HepG2 (cell line): ENCODE results near the gene MND1. TPM values are rescaled to one million over a fixed set of nuclear protein-coding genes. Genes with fewer than 3 reads are reported as not detected.

ENCODE experiments used
- ATAC-seq: fragments of 200-7000 bp; cut with Tn5 transposase; 3 replicates; pipeline ENCODE4 v1.9.1; 2020; ENCODE audit warnings: mild to moderate bottlenecking, moderate library complexity
- BruUV-seq: library from RNA; stranded (reverse); fragments of 400-500 nt; replicated peaks from 2 replicates; lab custom pipeline; 2021; lab: Mats Ljungman, UMichigan
- CTCF ChIA-PET: fragments of 300-600 bp; formaldehyde crosslinking; extraction: SDS; loops from one replicate; lab custom pipeline; 2021; ENCODE audit warnings: low total read pairs, inconsistent platforms, low intra/inter-chr PET ratio; lab: Yijun Ruan, JAX
- POLR2A ChIA-PET: fragments of 350-600 bp; sonication (Branson Sonifier 250); formaldehyde crosslinking; loops from one replicate; lab custom pipeline; 2020; ENCODE audit warnings: antibody characterized with exemption, inconsistent platforms; lab: Yijun Ruan, JAX
- DNase-seq: peaks from one replicate; pipeline ENCODE4 v3.0.0-alpha.2; 2015; ENCODE audit warnings: low spot score
- FAIRE-seq: peaks from 3 replicates; lab custom pipeline; 2011; peaks lifted over from hg19 to GRCh38; lab: Jason Lieb, UNC
- H2AFZ ChIP-seq: one replicate; pipeline ENCODE4 v1.6.1; 2011; ENCODE audit warnings: low read length, inconsistent platforms
- H3K27ac ChIP-seq: fragments of 300-600 bp; 3 replicates; pipeline ENCODE4 v1.8.0; 2011; ENCODE audit warnings: mixed run types, mild to moderate bottlenecking, mixed read lengths, low read length, inconsistent platforms; ENCODE audit not compliant: insufficient read depth; ENCODE audit errors: extremely low read length
- H3K27me3 ChIP-seq, 2 experiments: fragments of 200-600 bp in 1 of 2; 2 replicates in 1 of 2; 3 replicates in 1 of 2; pipeline versions ENCODE4 v1.6.0 to v1.8.0; 2011; ENCODE audit warnings: low read length in 2 of 2, mild to moderate bottlenecking in 2 of 2, moderate library complexity in 2 of 2, inconsistent platforms in 1 of 2; ENCODE audit not compliant: insufficient read depth in 2 of 2, control insufficient read depth in 1 of 2
- H3K36me3 ChIP-seq, 2 experiments: fragments of 200-600 bp in 1 of 2; replicated peaks in 1 of 2; 2 replicates in 1 of 2; 3 replicates in 1 of 2; pipeline versions ENCODE4 v1.5.1 to v1.8.0; 2011; ENCODE audit warnings: low read length in 2 of 2, inconsistent platforms in 1 of 2; ENCODE audit not compliant: insufficient read depth in 2 of 2, control insufficient read depth in 1 of 2
- H3K4me1 ChIP-seq: 2 replicates; pipeline ENCODE4 v1.5.1; 2012; ENCODE audit warnings: low read length, inconsistent platforms; ENCODE audit not compliant: insufficient read depth
- H3K4me2 ChIP-seq: 2 replicates; pipeline ENCODE4 v1.6.0; 2011; ENCODE audit warnings: low read depth, low read length, inconsistent platforms
- H3K4me3 ChIP-seq, 3 experiments: fragments of 200-600 bp in 1 of 3; sonication (generic), shearing (Covaris generic) in 1 of 3; replicated peaks in 1 of 3; 2 replicates each; pipeline ENCODE4 v1.5.1; 2011 to 2016; ENCODE audit warnings: low read length in 3 of 3, inconsistent platforms in 2 of 3, low read depth in 2 of 3, mild to moderate bottlenecking in 2 of 3, control low read depth in 1 of 3, mixed read lengths in 1 of 3; ENCODE audit not compliant: insufficient read depth in 1 of 3
- H3K79me2 ChIP-seq: one replicate; pipeline ENCODE4 v1.6.1; 2011; ENCODE audit warnings: low read length, inconsistent platforms; ENCODE audit not compliant: insufficient read depth
- H3K9ac ChIP-seq: 2 replicates; pipeline ENCODE4 v1.6.0; 2011; ENCODE audit warnings: mild to moderate bottlenecking, low read depth, low read length, inconsistent platforms; ENCODE audit not compliant: insufficient read depth
- H3K9me3 ChIP-seq: 2 replicates; pipeline ENCODE4 v1.5.1; 2012; ENCODE audit warnings: mild to moderate bottlenecking, low read length
- H4K20me1 ChIP-seq: 2 replicates; pipeline ENCODE4 v1.6.0; 2011; ENCODE audit warnings: inconsistent platforms, mild to moderate bottlenecking, low read length, moderate library complexity; ENCODE audit not compliant: insufficient read depth
- AGO2 ChIP-seq: fragments of 200-400 bp; formaldehyde crosslinking; optimal IDR thresholded peaks from 2 replicates; pipeline ENCODE3; 2017; ENCODE audit warnings: mild to moderate bottlenecking, low read depth, low read length, moderate library complexity
- EEA1 ChIP-seq: sonication (generic); formaldehyde crosslinking; IDR thresholded peaks from 2 replicates; pipeline ENCODE4 v1.5.1; 2020; ENCODE audit warnings: mild to moderate bottlenecking, missing genetic modification reagents, borderline replicate concordance
- HOXA9 ChIP-seq: sonication (generic); formaldehyde crosslinking; IDR thresholded peaks from 2 replicates; pipeline ENCODE4 v1.8.1; 2022; ENCODE audit warnings: missing genetic modification reagents, mild to moderate bottlenecking, moderate library complexity, borderline replicate concordance
- MTF1 ChIP-seq: sonication (generic); formaldehyde crosslinking; IDR thresholded peaks from 2 replicates; pipeline ENCODE4 v1.5.0; 2020; ENCODE audit warnings: missing genetic modification reagents
- PHF21A ChIP-seq: sonication (generic); formaldehyde crosslinking; IDR thresholded peaks from 2 replicates; pipeline ENCODE4 v1.5.0; 2020; ENCODE audit warnings: mild to moderate bottlenecking, missing genetic modification reagents
- SRY ChIP-seq: sonication (generic); formaldehyde crosslinking; IDR thresholded peaks from 2 replicates; pipeline ENCODE4 v1.8.0; 2022; ENCODE audit warnings: mild to moderate bottlenecking, missing genetic modification reagents
- ZNF256 ChIP-seq: sonication (generic); formaldehyde crosslinking; conservative IDR thresholded peaks from 2 replicates; pipeline ENCODE4 v1.4.0; 2020; ENCODE audit warnings: missing genetic modification reagents
- ZNF569 ChIP-seq: sonication (generic); formaldehyde crosslinking; IDR thresholded peaks from 2 replicates; pipeline ENCODE4 v1.5.0; 2020; ENCODE audit warnings: mild to moderate bottlenecking, missing genetic modification reagents, moderate library complexity, borderline replicate concordance
- ZNF572 ChIP-seq: sonication (generic); formaldehyde crosslinking; IDR thresholded peaks from 2 replicates; pipeline ENCODE4 v1.5.1; 2020; ENCODE audit warnings: mild to moderate bottlenecking, missing genetic modification reagents
- ZNF781 ChIP-seq: sonication (generic); formaldehyde crosslinking; IDR thresholded peaks from 2 replicates; pipeline ENCODE4 v1.5.1; 2020; ENCODE audit warnings: borderline replicate concordance, mild to moderate bottlenecking, missing genetic modification reagents; ENCODE audit errors: not compliant biosample characterization
- WGBS: methylation state at CpG from one replicate; pipeline ENCODE4 v1.1.6; 2017; ENCODE audit warnings: low lambda C conversion rate; 5-methylcytosine and 5-hydroxymethylcytosine counted together
- in situ Hi-C: cut with HindIII; loops from 2 replicates; pipeline ENCODE4 v1.10.0; 2017; ENCODE audit warnings: low pct_unique_long_range_greater_than_20kb; ENCODE audit not compliant: extremely low pct_ligation_motif_present
- intact Hi-C: fragments of 100-400 bp; cut with micrococcal nuclease; formaldehyde crosslinking; loops from one replicate; pipeline ENCODE4 v1.10.0; 2022; ENCODE audit not compliant: unreplicated experiment
- polyA plus RNA-seq, 8 experiments: library from polyadenylated mRNA; depleted of rRNA in 3 of 8; stranded (reverse) in 7 of 8; unstranded in 1 of 8; fragments of >200 nt; fragmentation: Illumina TruSeq in 4 of 8; extraction: Trizol in 4 of 8; gene quantifications; 2 replicates each; pipeline versions ENCODE4 v1.2.1 to v1.2.3, GENCODE V29; 2011 to 2016; ENCODE audit warnings: low read depth in 4 of 8, missing spikeins in 1 of 8, mixed read lengths in 1 of 8; ENCODE audit not compliant: insufficient read depth in 1 of 8
- total RNA-seq, 5 experiments: library from RNA; depleted of rRNA; stranded (reverse); fragments of >200 nt; fragmentation: Illumina TruSeq; extraction: Trizol; gene quantifications; 2 replicates each; pipeline ENCODE4 v1.2.3, GENCODE V29; 2016; ENCODE audit warnings: low read depth in 1 of 5
- TF ChIP-seq, protein P1 (sequence below): sonication (generic); formaldehyde crosslinking; IDR thresholded peaks from 2 replicates; pipeline ENCODE4 v1.5.0; 2020; ENCODE audit warnings: mild to moderate bottlenecking, missing genetic modification reagents, moderate library complexity
- TF ChIP-seq, protein P2 (sequence below): sonication (generic); formaldehyde crosslinking; IDR thresholded peaks from 2 replicates; pipeline ENCODE4 v1.9.0; 2022; ENCODE audit warnings: low read depth, missing genetic modification reagents
- TF ChIP-seq, protein P3 (sequence below): sonication (generic); formaldehyde crosslinking; IDR thresholded peaks from 2 replicates; pipeline ENCODE4 v1.4.0; 2020; ENCODE audit warnings: mild to moderate bottlenecking, missing genetic modification reagents
- TF ChIP-seq, protein P4 (sequence below): IDR thresholded peaks from 2 replicates; pipeline ENCODE4 v1.6.1; 2018; ENCODE audit warnings: missing genetic modification reagents
- TF ChIP-seq, protein P5 (sequence below): sonication (generic); formaldehyde crosslinking; IDR thresholded peaks from 2 replicates; pipeline ENCODE4 v1.8.0; 2022; ENCODE audit warnings: low read depth, missing genetic modification reagents

The MND1 gene
- total and polyA plus RNA-seq, 2 of the 13 experiments (the other 11 are each of a cell fraction or from before 2014, with no cell fraction given): 4.8 to 30.7 TPM

DNA sequence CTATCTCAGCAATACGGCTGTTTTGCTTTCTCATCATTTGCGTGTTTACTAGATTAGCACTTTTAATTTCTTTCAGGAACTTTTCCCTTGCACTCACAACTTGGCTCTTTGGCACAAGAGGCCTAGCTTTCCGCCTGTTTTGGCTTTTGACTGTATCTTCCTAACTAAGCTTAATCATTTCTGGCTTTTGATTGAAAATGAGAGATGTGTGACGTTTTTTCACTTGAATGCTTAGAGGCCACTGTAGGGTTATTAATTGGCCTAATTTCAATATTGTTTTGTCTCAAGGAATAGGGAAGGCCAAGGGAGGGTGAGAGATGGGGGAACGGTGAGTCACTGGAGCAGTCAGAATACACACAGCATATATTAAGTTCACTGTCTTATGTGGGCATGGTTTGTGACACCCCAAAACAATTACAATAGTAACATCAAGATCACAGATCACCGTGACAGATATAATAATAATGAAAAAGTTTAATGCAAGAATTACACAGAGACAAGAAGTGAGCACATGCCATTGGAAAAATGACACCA lies 27.3 kb downstream of the MND1 start:
- intact Hi-C loops (no loop called here), in situ Hi-C loops (no loop called here)
- Histone ChIP-seq H3K9me3 (no peaks in the 10 kb centered on the region), H3K36me3 (peaks cover 1 to 8% of the 10 kb centered on the region in 2 experiments; a peak in 3 of 5 replicates), H4K20me1 (no peaks in the 10 kb centered on the region), H3K79me2 (no peaks in the 10 kb centered on the region), H3K4me2 (no peak overlapping the region), H3K9ac (no peak overlapping the region), H3K4me3 (no peak overlapping the region), H3K27me3 (no peaks in the 10 kb centered on the region), H2AFZ (no peak overlapping the region), H3K4me1 (peaks cover 8% of the 10 kb centered on the region; the same call in 1 of the 2 replicates), H3K27ac (no peak overlapping the region)
- BruUV-seq: no TSS peak
- FAIRE-seq (no peak), ATAC-seq (no peak)
- CTCF ChIA-PET: no interaction called here
- POLR2A ChIA-PET: no interaction called here
- WGBS: 97% methylated on average over 6 of the region's 6 CpGs
- TF ChIP-seq ZNF781 (CRISPR knock-in tag) (no peak), ZNF569 (no peak), ZNF256 (no peak), SRY (CRISPR knock-in tag) (no peak), HOXA9 (CRISPR knock-in tag) (no peak), EEA1 (CRISPR knock-in tag) (no peak), PHF21A (CRISPR knock-in tag) (no peak), ZNF572 (CRISPR knock-in tag) (no peak), MTF1 (CRISPR knock-in tag) (no peak), AGO2 (no peak)
- TF ChIP-seq, protein P1, sequence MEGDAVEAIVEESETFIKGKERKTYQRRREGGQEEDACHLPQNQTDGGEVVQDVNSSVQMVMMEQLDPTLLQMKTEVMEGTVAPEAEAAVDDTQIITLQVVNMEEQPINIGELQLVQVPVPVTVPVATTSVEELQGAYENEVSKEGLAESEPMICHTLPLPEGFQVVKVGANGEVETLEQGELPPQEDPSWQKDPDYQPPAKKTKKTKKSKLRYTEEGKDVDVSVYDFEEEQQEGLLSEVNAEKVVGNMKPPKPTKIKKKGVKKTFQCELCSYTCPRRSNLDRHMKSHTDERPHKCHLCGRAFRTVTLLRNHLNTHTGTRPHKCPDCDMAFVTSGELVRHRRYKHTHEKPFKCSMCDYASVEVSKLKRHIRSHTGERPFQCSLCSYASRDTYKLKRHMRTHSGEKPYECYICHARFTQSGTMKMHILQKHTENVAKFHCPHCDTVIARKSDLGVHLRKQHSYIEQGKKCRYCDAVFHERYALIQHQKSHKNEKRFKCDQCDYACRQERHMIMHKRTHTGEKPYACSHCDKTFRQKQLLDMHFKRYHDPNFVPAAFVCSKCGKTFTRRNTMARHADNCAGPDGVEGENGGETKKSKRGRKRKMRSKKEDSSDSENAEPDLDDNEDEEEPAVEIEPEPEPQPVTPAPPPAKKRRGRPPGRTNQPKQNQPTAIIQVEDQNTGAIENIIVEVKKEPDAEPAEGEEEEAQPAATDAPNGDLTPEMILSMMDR: no peak
- TF ChIP-seq, protein P2, sequence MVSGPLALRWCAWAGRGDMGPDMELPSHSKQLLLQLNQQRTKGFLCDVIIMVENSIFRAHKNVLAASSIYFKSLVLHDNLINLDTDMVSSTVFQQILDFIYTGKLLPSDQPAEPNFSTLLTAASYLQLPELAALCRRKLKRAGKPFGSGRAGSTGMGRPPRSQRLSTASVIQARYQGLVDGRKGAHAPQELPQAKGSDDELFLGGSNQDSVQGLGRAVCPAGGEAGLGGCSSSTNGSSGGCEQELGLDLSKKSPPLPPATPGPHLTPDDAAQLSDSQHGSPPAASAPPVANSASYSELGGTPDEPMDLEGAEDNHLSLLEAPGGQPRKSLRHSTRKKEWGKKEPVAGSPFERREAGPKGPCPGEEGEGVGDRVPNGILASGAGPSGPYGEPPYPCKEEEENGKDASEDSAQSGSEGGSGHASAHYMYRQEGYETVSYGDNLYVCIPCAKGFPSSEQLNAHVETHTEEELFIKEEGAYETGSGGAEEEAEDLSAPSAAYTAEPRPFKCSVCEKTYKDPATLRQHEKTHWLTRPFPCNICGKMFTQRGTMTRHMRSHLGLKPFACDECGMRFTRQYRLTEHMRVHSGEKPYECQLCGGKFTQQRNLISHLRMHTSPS (CRISPR knock-in tag): no peak
- TF ChIP-seq, protein P3, sequence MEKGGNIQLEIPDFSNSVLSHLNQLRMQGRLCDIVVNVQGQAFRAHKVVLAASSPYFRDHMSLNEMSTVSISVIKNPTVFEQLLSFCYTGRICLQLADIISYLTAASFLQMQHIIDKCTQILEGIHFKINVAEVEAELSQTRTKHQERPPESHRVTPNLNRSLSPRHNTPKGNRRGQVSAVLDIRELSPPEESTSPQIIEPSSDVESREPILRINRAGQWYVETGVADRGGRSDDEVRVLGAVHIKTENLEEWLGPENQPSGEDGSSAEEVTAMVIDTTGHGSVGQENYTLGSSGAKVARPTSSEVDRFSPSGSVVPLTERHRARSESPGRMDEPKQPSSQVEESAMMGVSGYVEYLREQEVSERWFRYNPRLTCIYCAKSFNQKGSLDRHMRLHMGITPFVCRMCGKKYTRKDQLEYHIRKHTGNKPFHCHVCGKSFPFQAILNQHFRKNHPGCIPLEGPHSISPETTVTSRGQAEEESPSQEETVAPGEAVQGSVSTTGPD (CRISPR knock-in tag): no peak
- TF ChIP-seq, protein P4, sequence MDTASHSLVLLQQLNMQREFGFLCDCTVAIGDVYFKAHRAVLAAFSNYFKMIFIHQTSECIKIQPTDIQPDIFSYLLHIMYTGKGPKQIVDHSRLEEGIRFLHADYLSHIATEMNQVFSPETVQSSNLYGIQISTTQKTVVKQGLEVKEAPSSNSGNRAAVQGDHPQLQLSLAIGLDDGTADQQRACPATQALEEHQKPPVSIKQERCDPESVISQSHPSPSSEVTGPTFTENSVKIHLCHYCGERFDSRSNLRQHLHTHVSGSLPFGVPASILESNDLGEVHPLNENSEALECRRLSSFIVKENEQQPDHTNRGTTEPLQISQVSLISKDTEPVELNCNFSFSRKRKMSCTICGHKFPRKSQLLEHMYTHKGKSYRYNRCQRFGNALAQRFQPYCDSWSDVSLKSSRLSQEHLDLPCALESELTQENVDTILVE (CRISPR knock-in tag): no peak
- TF ChIP-seq, protein P5, sequence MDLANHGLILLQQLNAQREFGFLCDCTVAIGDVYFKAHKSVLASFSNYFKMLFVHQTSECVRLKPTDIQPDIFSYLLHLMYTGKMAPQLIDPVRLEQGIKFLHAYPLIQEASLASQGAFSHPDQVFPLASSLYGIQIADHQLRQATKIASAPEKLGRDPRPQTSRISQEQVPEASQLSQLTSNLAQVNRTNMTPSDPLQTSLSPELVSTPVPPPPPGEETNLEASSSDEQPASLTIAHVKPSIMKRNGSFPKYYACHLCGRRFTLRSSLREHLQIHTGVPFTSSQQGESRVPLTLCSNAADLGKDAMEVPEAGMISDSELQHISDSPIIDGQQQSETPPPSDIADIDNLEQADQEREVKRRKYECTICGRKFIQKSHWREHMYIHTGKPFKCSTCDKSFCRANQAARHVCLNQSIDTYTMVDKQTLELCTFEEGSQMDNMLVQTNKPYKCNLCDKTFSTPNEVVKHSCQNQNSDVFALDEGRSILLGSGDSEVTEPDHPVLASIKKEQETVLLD: no peak
- TF ChIP-seq, all 625 proteins: peak for 0
- no peak for DNase-seq
